Superior temporal gyrus (tissue), 1 donor: ENCODE measurements around the gene SELL.
A peak's percentile ranks its signal among the peaks of the same experiment; 100 is the strongest.
"Not testable (repeated sequence)": the region's sequence is repeated elsewhere in the genome, so short reads cannot be mapped to it uniquely, and the experiment has no call there.

Experiments
- DNase-seq: peaks from one replicate; pipeline ENCODE4 v3.0.0-alpha.2; 2016; ENCODE audit errors: extremely low spot score

SELL gene

DNA sequence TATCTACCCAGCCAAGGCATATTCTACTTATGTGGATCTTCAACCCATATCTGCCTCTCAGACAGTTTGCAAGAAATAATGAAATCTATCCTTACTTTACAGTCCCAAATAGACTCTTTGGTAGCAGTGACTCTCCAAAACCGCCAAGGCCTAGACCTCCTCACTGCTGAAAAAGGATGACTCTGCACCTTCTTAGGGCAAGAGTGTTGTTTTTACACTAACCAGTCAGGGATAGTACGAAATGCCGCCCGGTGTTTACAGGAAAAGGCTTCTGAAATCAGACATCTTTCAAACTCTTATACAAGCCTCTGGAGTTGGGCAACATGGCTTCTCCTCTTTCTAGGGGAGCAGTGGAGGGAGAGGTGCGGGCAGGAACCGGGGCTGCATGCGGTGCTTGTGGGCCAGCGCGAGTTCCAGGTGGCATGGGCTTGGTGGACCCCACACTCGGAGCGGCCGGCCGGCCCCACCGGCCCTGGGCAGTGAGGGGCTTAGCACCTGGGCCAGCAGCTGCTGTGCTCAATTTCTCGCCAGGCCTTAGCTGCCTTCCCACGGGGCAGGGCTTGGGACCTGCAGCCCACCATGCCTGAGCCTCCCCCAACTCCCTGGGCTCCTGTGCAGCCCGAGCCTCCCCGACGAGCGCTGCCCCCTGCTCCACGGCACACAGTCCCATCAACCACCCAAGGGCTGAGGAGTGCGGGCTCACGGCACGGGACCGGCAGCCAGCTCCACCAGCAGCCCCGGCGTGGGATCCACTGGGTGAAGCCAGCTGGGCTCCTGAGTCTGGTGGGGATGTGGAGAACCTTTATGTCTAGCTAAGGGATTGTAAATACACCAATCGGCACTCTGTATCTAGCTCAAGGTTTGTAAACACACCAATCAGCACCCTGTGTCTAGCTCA is 43.5 kb downstream of the SELL start:
- not testable (repeated sequence) for DNase-seq

DNA sequence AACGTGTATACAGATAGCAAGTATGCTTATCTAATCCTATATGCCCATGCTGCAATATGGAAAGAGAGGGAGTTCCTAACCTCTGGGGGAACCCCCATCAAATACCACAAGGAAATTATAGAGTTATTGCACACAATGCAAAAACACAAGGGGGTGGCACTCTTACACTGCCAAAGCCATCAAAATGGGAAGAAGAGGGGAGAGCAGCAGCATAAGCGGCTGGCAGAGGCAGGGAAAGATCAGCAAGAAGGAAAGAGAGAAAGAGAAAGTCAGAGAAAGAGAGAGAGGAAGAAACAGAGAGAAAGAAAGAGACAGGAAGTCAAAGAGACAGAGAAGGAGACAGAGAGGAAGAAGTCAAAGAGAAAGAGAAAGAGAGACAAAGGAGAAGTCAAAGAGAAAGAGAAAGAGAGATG is 44.2 kb downstream of the SELL start:
- DNase-seq: not testable (repeated sequence)

DNA sequence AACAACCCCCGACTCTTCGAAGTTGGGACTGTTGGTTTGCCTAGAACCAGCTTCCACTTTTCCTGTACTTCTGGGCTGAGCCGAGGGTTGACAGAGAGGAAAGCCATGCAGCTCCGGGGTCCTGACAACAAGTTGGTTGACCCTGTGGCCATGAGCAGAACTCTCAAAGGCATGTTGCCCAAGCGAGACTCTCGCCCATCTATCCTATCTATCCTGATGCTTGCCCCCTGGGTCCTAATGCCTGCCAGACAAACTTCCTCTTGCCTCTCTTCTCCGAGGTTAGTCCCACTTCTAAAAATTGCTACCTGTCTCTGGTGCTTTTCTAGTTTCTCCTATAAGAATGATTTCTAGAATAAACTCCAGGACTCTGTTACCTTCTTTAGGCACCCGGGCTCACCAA is 48.7 kb downstream of the SELL start:
- not testable (repeated sequence) for DNase-seq

DNA sequence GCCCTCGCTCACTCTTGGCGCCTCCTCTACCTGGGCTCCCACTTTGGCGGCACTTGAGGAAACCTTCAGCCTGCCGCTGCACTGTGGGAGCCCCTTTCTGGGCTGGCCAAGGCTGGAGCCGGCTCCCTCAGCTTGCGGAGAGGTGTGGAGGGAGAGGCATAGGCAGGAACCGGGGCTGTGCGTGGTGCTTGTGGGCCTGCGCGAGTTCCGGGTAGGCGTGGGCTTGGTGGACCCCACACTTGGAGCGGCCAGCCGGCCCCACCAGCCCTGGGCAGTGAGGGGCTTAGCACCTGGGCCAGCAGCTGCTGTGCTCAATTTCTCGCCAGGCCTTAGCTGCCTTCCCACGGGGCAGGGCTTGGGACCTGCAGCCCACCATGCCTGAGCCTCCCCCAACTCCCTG is 50.4 kb downstream of the SELL start:
- not testable (repeated sequence) for DNase-seq

DNA sequence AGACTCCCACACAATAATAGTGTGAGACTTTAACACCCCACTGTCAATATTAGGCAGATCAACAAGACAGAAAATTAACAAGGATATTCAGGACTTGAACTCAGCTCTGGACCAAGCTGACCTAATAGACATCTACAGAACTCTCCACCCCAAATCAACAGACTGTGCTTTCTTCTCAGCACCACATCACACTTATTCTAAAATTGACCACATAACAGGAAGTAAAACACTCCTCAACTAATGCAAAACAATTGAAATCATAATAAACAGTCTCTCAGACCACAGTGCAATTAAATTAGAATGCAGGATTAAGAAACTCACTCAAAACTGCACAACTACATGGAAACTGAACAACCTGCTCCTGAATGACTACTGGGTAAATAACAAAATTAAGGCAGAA is 52.6 kb downstream of the SELL start:
- DNase-seq: not testable (repeated sequence)

DNA sequence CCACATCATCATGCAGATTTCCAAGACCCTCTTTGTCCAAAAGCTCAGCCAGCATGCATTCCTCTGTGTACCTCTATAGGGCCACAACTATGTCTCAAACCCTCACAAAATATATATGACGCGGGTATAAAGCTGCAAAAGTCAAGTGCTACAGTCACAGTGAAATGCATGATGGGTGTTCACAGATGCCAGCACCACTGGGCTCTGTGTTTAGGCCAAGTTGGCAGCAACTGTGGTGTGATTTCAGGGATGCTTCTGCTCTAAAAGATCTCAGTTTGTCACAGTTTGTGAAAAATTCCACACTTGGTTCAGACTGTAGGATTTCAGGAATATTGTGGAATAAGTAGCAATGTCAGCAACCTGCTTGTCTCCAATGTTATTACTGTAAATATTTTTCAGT is 57.5 kb downstream of the SELL start:
- DNase-seq: no peak

DNA sequence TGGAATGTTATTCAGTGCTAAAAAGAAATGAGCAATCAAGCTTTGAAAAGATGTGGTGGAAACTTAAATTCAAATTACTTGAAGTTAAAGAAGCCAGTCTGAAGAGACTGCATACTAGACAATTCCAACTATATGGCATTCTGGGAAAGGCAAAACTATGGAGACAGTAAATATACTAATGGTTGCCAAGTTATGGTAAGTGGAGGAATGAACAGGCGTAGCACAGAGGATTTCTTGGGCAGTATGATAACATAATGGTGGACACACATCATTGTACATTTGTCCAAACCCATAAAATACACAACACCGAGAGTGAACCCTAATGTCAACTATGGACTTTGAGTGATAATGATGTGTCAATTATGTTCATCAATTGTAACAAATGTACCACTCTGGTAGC is 60.4 kb downstream of the SELL start:
- no peak for DNase-seq

DNA sequence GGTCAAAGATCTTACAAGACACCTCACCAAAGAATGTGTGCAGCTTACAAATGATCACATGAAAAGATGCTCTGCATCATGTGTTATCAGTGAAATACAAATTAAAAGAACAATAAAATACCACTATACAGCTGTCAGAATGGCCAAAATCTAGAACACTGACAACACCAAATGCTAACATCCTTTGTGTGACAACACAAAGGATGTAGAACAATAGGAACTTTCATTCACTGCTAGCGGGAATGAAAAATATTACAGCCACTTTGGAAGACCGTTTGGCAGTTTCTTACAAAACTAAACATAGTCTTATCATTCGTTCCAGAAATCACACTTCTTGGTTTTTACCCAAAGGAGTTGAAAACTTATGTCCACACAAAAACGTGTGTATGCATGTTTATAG is 60.9 kb downstream of the SELL start:
- DNase-seq: peak; percentile 75

DNA sequence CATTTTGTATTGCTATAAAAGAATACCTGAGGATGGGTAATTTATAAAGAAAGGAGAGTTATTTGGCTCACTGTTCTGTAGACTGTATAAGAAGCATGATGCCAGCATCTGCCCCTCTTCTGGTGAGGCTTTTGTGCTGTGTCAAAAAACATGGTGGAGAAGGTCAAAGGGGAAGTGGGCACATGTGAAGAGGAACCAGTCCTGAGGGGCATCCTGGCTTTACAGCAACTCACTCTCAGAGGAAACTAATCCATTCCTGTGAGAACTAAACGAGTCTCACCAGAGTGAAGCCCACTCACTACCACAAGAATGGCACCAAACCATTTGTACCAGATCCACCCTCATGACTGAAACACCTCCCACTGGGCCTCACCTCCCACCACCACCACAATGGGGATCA is 62.7 kb downstream of the SELL start:
- DNase-seq: no peak

DNA sequence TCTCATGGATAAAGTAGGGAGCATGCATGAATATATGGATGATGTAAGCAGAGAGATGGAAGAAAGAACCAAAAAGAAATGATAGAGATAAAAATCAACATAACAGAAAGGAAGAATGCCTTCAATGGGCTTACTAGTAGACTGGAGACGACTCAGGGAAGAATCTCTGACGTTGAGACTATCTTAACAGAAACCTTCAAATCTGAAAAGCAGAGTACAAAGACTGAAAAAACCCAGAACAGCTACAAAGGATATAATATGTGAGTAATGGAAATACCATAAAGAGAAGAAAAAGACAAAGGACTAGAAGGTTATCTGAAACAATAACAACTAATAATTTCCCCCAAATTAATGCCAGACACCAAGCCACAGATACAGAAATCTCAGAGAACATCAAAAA is 63.2 kb downstream of the SELL start:
- no peak for DNase-seq

DNA sequence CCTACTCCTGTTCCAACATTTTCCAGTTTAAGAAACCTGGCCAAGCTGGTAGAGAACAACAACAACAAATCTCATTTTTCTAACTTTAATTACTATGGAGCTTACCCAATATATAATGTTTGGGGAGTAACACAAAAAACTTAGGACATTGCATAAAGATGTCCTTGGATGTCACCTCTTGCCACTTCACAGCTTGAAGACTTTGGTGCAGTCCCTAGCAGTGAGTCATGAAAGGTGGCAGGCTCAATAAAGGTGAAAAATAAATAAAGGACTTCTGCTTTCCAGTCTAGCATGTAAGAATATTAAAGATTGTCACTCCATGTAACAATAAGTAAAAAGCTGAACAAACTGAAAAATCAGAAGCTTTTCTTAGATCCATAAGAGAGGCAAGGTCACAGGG is 63.9 kb downstream of the SELL start:
- DNase-seq: no peak

DNA sequence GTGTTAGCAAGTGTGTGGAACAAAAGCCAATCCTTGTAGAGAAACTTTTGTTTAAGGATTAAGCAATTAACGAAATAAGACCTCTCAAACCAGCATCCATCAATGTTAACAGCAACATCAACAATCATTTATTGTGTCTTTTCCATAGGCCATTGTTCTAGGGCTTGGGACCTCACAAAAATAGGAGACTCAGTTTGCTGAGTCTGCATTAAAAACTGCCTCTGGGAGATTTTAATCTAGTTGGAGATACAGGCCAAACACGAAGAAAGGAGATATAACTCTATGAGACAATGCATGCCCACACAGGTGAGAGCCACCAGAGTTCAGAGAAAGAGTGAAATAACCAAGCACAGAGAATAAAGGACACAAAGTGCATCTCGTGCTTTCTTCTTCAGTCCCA is 67.1 kb downstream of the SELL start:
- DNase-seq: peak; percentile 42
